Fibroblast of peridontal ligament (primary cell): ENCODE measurements around the gene TTC21A.

Experiments
- DNase-seq: peaks from one replicate; pipeline ENCODE4 v3.0.0-alpha.2; 2010; ENCODE audit errors: extremely low read depth

Gene TTC21A

GRCh38 chr3:39097716-39098472, 9.6 kb upstream of the TTC21A start:
- no peak for DNase-seq

GRCh38 chr3:39098473-39099000, 8.9 kb upstream of the TTC21A start:
- DNase-seq: no peak

- DNase-seq: no peak
Measured at GRCh38 chr3:39099242-39099641, 8.2 kb upstream of the TTC21A start.

- DNase-seq: no peak
Measured at GRCh38 chr3:39099738-39100499, 7.6 kb upstream of the TTC21A start.

GRCh38 chr3:39100500-39100886, 7.0 kb upstream of the TTC21A start:
- DNase-seq: no peak

GRCh38 chr3:39101022-39101689, 6.3 kb upstream of the TTC21A start:
- DNase-seq: peak; percentile 33

- no peak for DNase-seq
Measured at GRCh38 chr3:39102504-39103323, 4.8 kb upstream of the TTC21A start.

- no peak for DNase-seq
Measured at GRCh38 chr3:39103324-39103693, 4.2 kb upstream of the TTC21A start.

- DNase-seq: no peak
Measured at GRCh38 chr3:39103791-39104552, 3.5 kb upstream of the TTC21A start.

GRCh38 chr3:39104961-39105686, 2.4 kb upstream of the TTC21A start:
- DNase-seq: no peak

GRCh38 chr3:39105687-39106063, 1.8 kb upstream of the TTC21A start:
- DNase-seq: no peak

GRCh38 chr3:39106281-39106811, 1.1 kb upstream of the TTC21A start:
- peak; percentile 39 for DNase-seq

GRCh38 chr3:39106851-39107387, 561 bp upstream of the TTC21A start:
- DNase-seq: peak; percentile 41

- DNase-seq: no peak
Measured at GRCh38 chr3:39108200-39108710, 775 bp downstream of the TTC21A start.

GRCh38 chr3:39109086-39109485, 1.6 kb downstream of the TTC21A start:
- no peak for DNase-seq

GRCh38 chr3:39110041-39110639, 2.7 kb downstream of the TTC21A start:
- no peak for DNase-seq

GRCh38 chr3:39112113-39112512, 4.6 kb downstream of the TTC21A start:
- DNase-seq: no peak

GRCh38 chr3:39112535-39112934, 5.1 kb downstream of the TTC21A start:
- no peak for DNase-seq

GRCh38 chr3:39113291-39113690, 5.8 kb downstream of the TTC21A start:
- DNase-seq: no peak
